Measurements from ENCODE around the gene NEB.

Gene NEB

DNA sequence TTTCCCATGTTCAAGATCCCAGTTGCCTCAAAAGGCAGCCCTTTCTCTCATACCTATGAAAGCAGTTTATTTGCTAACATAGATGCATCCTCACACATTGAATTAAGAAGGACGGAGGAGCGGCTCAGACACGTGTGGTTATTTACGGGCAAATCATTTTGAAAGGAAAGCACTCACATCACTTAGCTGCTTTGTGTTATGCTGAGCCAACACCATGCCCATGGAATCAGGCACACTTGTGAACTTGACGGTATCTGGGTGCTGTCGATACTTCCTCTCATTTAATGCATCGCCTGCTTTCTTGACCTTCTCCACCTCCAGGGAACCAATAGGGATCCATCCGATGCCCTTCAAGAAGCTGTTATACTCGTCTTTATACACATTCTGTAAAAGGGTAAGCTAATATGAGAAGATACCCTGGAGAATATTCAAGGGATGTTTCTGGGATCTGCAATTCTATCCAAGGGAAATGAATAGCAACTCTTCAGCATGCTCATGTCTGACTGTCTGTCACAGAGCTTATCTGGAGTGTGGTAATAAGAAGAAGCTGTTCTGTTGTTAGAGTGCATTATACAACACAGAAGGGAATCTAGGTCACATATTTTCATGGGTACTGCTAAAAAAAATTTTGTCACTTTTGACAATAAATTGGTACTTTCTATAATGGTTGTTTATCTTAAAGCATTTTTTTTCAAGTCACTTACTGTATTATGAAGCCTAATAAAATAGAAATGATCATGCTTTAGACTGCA lies 63.3 kb downstream of the NEB start:
- DNase-seq (ENCODE audit: low read depth, low spot score): no peak
- TF ChIP-seq, protein P1, sequence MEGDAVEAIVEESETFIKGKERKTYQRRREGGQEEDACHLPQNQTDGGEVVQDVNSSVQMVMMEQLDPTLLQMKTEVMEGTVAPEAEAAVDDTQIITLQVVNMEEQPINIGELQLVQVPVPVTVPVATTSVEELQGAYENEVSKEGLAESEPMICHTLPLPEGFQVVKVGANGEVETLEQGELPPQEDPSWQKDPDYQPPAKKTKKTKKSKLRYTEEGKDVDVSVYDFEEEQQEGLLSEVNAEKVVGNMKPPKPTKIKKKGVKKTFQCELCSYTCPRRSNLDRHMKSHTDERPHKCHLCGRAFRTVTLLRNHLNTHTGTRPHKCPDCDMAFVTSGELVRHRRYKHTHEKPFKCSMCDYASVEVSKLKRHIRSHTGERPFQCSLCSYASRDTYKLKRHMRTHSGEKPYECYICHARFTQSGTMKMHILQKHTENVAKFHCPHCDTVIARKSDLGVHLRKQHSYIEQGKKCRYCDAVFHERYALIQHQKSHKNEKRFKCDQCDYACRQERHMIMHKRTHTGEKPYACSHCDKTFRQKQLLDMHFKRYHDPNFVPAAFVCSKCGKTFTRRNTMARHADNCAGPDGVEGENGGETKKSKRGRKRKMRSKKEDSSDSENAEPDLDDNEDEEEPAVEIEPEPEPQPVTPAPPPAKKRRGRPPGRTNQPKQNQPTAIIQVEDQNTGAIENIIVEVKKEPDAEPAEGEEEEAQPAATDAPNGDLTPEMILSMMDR (IDR thresholded peaks at IDR 0.05; ENCODE audit: low read depth, low read length): no peak
- in situ Hi-C loops (cut with HindIII; ENCODE audit: low sequenced_read_pairs): no loop called here

DNA sequence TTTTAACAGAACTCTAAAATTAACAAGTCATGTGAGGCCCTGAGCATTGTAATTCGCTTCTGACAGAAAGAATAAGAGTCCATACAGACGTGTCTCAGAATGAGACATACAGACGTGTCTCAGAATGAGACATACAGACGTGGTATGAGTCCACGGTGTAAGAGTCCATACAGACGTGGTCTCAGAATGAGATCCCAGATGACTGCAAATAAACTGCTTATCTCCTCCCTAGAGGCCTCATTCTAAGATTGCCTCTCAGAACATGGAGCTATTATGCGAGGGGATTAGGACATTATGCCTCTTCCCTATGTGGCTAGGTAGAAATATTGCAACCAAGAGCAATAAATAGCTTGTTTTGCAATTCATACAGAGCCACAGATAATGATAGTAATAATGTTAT lies 63.9 kb downstream of the NEB start:
- DNase-seq (ENCODE audit: low read depth, low spot score): no peak
- TF ChIP-seq, protein P1 (IDR thresholded peaks at IDR 0.05; ENCODE audit: low read depth, low read length): no peak
- in situ Hi-C loops (cut with HindIII; ENCODE audit: low sequenced_read_pairs): no loop called here
- no peak overlapping the region for H3K4me3 ChIP-seq (ENCODE audit: low read depth, low read length)

More for the DNA sequence above, 63.3 kb downstream of the NEB start:
- H3K4me3 ChIP-seq (ENCODE audit: low read depth, low read length): no peak overlapping the region

DNA sequence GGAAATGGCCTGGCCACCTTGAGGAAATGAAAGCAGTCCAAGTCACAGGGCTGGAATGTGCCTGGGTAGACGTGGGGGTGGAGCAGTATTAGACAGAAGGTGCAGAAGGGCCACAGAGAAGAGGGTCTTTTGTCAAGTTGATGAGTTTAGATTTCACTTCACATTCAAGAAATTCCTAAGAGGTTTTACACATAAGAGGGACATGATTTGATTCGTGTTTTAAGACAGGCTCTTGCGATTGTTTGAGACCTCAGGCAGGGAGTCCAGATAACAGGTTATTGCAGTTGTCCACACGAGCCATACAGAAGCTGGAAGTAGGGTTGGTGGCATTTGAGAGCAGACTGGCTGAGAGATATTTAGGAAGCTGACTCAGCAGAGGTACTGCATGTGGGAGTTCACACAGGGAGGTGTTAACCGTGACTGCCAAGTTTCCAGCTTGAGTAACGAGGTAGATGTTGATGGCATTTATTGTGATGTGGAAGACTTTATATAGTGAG lies 64.6 kb downstream of the NEB start:
- no peak for DNase-seq (ENCODE audit: low read depth, low spot score)
- H3K4me3 ChIP-seq (ENCODE audit: low read depth, low read length): no peak overlapping the region
- TF ChIP-seq, protein P1 (IDR thresholded peaks at IDR 0.05; ENCODE audit: low read depth, low read length): no peak
- in situ Hi-C loops (cut with HindIII; ENCODE audit: low sequenced_read_pairs): no loop called here

DNA sequence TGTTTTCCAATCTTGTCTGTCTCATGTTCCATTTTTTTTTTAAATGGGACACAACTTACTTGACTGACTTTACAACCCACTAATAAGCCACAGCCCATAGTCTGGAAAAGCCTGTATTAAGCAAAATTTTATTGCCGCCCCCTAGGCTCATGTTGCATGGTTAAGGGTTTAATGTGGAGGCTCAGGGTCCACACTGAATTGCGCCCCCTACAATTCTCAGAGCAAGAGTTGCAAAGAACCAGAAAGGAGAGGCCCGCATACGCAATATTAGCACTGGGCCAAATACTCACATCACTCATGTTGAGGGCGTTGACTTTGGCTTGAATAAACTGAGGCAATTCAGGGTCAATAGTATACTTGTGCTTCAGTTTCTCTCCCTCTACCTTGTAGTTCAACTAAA lies 65.5 kb downstream of the NEB start:
- TF ChIP-seq, protein P1 (IDR thresholded peaks at IDR 0.05; ENCODE audit: low read depth, low read length): no peak
- in situ Hi-C loops (cut with HindIII; ENCODE audit: low sequenced_read_pairs): no loop called here

DNA sequence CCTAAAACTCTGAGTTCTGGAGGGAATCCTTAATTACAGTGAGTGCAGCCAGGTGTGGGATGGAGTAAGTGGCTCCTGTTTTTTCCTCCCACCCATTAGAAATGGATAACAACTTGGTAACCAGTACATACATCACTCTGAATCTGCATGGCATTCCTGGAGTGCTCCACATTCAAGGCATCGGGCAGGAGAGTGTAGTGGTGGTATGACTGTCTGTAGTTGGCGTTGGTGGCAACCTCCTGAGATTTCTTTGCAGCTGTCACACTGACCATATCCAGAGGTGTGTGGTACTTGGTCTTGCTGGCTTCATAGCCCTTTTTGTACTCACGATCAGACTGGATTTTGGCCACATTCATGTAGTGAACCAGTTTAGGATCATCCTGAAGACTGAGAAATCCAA lies 68.3 kb downstream of the NEB start:
- TF ChIP-seq, protein P1 (IDR thresholded peaks at IDR 0.05; ENCODE audit: low read depth, low read length): no peak
- H3K4me3 ChIP-seq (ENCODE audit: low read depth, low read length): no peak overlapping the region
- in situ Hi-C loops (cut with HindIII; ENCODE audit: low sequenced_read_pairs): no loop called here
- DNase-seq (ENCODE audit: low read depth, low spot score): no peak

More for the DNA sequence above, 65.5 kb downstream of the NEB start:
- H3K4me3 ChIP-seq (ENCODE audit: low read depth, low read length): no peak overlapping the region
- DNase-seq (ENCODE audit: low read depth, low spot score): no peak

DNA sequence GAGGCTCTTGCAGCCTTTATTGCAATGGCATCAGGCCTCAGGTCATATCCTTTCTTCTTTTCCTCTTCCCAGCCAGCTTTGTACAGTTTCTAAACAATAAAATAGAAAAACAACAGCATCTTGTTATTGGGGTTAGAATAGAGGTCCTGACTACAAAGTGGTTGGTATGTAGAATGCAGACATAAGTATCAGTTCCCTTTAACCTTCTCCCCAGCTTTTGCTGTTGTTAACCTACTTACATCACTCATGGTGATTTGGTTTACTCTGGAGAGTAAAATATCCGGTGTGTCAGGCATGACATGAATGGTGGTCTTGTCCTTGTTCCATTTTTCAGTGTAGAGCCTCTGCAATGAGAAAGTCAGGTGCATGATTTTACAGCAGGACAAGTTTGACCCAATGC lies 69.8 kb downstream of the NEB start:
- DNase-seq (ENCODE audit: low read depth, low spot score): no peak
- TF ChIP-seq, protein P1 (IDR thresholded peaks at IDR 0.05; ENCODE audit: low read depth, low read length): no peak
- in situ Hi-C loops (cut with HindIII; ENCODE audit: low sequenced_read_pairs): no loop called here

More for the DNA sequence above, 69.8 kb downstream of the NEB start:
- H3K4me3 ChIP-seq (ENCODE audit: low read depth, low read length): no peak overlapping the region
